HEK293T (cell line): ENCODE data around the gene DUSP8.

Experiments
- CTCF ChIA-PET: fragments of 350-600 bp; formaldehyde crosslinking; extraction: SDS; loops from one replicate; lab custom pipeline; 2021; ENCODE audit warnings: antibody characterized with exemption, inconsistent platforms; lab: Yijun Ruan, JAX
- POLR2A ChIA-PET: fragments of 350-600 bp; formaldehyde crosslinking; extraction: SDS; loops from one replicate; lab custom pipeline; 2020; ENCODE audit warnings: antibody characterized with exemption, inconsistent platforms; lab: Yijun Ruan, JAX
- DNase-seq: peaks from one replicate; pipeline ENCODE4 v3.0.0; 2012; ENCODE audit warnings: mixed read lengths; ENCODE audit errors: extremely low spot score
- ARNT ChIP-seq: fragments of 450-650 bp; IDR thresholded peaks from 2 replicates; pipeline ENCODE4 v1.6.1; 2017; ENCODE audit warnings: mild to moderate bottlenecking
- BHLHE40 ChIP-seq: fragments of 450-650 bp; IDR thresholded peaks from 2 replicates; pipeline ENCODE4 v1.6.1; 2016; ENCODE audit warnings: mild to moderate bottlenecking, moderate library complexity, borderline replicate concordance
- CTBP1 ChIP-seq: fragments of 450-650 bp; IDR thresholded peaks from 2 replicates; pipeline ENCODE4 v1.6.1; 2016; ENCODE audit warnings: borderline replicate concordance
- ELF4 ChIP-seq: fragments of 450-650 bp; IDR thresholded peaks from 2 replicates; pipeline ENCODE4 v1.6.1; 2017; ENCODE audit warnings: antibody characterized with exemption
- FOXA1 ChIP-seq: fragments of 450-650 bp; IDR thresholded peaks from 2 replicates; pipeline ENCODE4 v1.6.1; 2016; ENCODE audit warnings: mild to moderate bottlenecking
- FOXK2 ChIP-seq: fragments of 450-650 bp; IDR thresholded peaks from 2 replicates; pipeline ENCODE4 v1.6.1; 2016; ENCODE audit warnings: mild to moderate bottlenecking
- FOXM1 ChIP-seq: fragments of 450-650 bp; IDR thresholded peaks from 2 replicates; pipeline ENCODE4 v1.6.1; 2017; ENCODE audit warnings: mild to moderate bottlenecking, borderline replicate concordance
- HDGF ChIP-seq: fragments of 450-650 bp; IDR thresholded peaks from 2 replicates; pipeline ENCODE4 v1.6.1; 2017; ENCODE audit warnings: antibody characterized with exemption, borderline replicate concordance
- L3MBTL2 ChIP-seq: fragments of 450-650 bp; conservative IDR thresholded peaks from 2 replicates; pipeline ENCODE4 v1.6.1; 2016; ENCODE audit warnings: mild to moderate bottlenecking
- LEF1 ChIP-seq: fragments of 450-650 bp; IDR thresholded peaks from 2 replicates; pipeline ENCODE4 v1.6.1; 2017; ENCODE audit warnings: mild to moderate bottlenecking, borderline replicate concordance
- NFRKB ChIP-seq: fragments of 450-650 bp; IDR thresholded peaks from 2 replicates; pipeline ENCODE4 v1.6.1; 2016; ENCODE audit warnings: mild to moderate bottlenecking, moderate library complexity
- SP1 ChIP-seq: fragments of 450-650 bp; IDR thresholded peaks from 2 replicates; pipeline ENCODE4 v1.6.1; 2017
- SUZ12 ChIP-seq: fragments of 450-650 bp; IDR thresholded peaks from 2 replicates; pipeline ENCODE4 v1.6.1; 2016; ENCODE audit warnings: mild to moderate bottlenecking
- TARDBP ChIP-seq: fragments of 450-650 bp; IDR thresholded peaks from 2 replicates; pipeline ENCODE4 v1.6.1; 2016
- ZNF384 ChIP-seq: fragments of 450-650 bp; IDR thresholded peaks from 2 replicates; pipeline ENCODE4 v1.6.1; 2016
- TF ChIP-seq, protein P1 (sequence below): fragments of 450-650 bp; IDR thresholded peaks from 2 replicates; pipeline ENCODE4 v1.6.1; 2016

The DUSP8 gene

DNA sequence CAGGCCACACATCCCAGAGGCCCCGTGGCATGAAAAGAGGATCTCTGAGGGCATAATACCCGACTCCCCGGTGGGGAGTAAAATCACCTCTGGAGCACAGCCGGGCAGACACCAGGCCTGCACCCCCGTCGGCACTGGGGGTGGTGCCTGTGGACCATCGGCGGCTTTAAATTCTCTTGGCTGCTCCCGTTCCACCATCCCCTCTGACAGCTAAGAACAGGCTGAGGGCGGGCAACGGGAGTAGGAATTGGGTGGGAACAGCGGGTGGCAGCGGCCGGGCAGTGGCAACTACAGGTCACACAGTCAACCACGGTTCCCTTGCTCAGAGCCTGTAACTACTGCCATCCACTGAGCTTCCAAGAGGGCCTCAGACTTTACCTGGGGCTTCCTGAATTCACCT lies 45.3 kb downstream of the DUSP8 start:
- no peak for TF ChIP-seq LEF1
- TF ChIP-seq SUZ12 = no peak
- TF ChIP-seq ELF4 = no peak
- no peak for TF ChIP-seq ARNT
- no peak for TF ChIP-seq L3MBTL2
- TF ChIP-seq FOXM1 = no peak
- TF ChIP-seq BHLHE40 = no peak
- no peak for TF ChIP-seq CTBP1
- TF ChIP-seq, protein P1, sequence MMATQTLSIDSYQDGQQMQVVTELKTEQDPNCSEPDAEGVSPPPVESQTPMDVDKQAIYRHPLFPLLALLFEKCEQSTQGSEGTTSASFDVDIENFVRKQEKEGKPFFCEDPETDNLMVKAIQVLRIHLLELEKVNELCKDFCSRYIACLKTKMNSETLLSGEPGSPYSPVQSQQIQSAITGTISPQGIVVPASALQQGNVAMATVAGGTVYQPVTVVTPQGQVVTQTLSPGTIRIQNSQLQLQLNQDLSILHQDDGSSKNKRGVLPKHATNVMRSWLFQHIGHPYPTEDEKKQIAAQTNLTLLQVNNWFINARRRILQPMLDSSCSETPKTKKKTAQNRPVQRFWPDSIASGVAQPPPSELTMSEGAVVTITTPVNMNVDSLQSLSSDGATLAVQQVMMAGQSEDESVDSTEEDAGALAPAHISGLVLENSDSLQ = no peak
- TF ChIP-seq FOXK2 = no peak
- TF ChIP-seq ZNF384 = no peak
- TF ChIP-seq HDGF = no peak
- ChIA-PET CTCF (no interaction called here), POLR2A (no interaction called here)
- DNase-seq = no peak

GRCh38 chr11:1523779-1524178 lies 48.3 kb downstream of the DUSP8 start:
- no peak for DNase-seq
- ChIA-PET POLR2A (no interaction called here), CTCF (no interaction called here)
- TF ChIP-seq SUZ12 (no peak), FOXK2 (no peak), HDGF (no peak), L3MBTL2 (no peak), FOXA1 (no peak), BHLHE40 (no peak), NFRKB (no peak), TARDBP (no peak), SP1 (no peak), ZNF384 (no peak), CTBP1 (no peak), ARNT (no peak), FOXM1 (no peak), ELF4 (no peak), LEF1 (no peak)
- TF ChIP-seq, protein P1 = no peak

DNA sequence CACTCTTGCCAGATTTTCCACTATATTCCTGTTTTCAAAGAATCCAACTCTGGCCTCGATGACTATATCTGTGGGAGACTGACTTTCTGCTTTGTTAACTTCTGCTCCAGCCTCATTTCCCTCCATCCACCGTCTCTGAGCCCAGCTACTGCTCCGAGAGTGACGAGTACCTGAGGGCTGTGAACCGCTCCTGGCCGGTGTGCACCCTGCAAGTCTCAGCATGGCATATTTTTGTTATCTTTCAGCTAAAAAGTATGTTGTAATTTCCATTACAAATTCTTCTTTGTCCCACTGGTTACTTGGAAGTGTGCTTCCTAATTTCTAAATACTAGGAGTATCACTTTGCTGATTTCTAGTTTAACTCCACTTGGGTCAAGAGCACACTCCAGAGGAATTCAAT lies 49.0 kb downstream of the DUSP8 start:
- no peak for DNase-seq
- CTCF ChIA-PET = no interaction called here
- TF ChIP-seq SP1 (no peak), ARNT (no peak)
- POLR2A ChIA-PET = no interaction called here

DNA sequence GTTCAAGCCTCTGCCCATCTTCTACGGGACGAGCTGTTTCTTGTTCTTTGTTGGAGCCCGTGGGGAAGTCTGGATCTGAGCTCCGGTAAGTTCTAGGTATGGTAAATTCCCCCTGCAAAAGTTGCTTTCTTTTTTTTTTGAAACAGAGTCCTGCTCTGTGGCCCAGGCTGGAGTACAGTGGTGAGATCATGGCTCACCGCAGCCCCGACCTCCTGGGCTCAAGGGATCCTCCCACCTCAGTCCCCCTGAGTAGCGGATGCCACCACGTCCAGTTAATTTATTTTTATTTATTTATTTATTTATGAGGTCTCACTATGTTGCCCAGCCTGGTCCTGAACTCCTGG lies 50.0 kb downstream of the DUSP8 start:
- ChIA-PET POLR2A (no interaction called here), CTCF (no interaction called here)
- TF ChIP-seq FOXM1 (no peak), L3MBTL2 (no peak), HDGF (no peak), FOXA1 (no peak), SP1 (no peak), CTBP1 (no peak), BHLHE40 (no peak), FOXK2 (no peak), TARDBP (no peak), SUZ12 (no peak), NFRKB (no peak), ELF4 (no peak), ZNF384 (no peak)
- TF ChIP-seq, protein P1 = no peak
- DNase-seq = no peak

- no peak for TF ChIP-seq HDGF
- TF ChIP-seq, protein P1 = no peak
- TF ChIP-seq FOXM1 = no peak
- TF ChIP-seq ELF4 = no peak
- TF ChIP-seq SUZ12 = no peak
- no peak for TF ChIP-seq FOXA1
- TF ChIP-seq L3MBTL2 = no peak
- TF ChIP-seq NFRKB = no peak
- TF ChIP-seq ARNT = no peak
- no peak for TF ChIP-seq LEF1
- no peak for TF ChIP-seq SP1
- TF ChIP-seq BHLHE40 = no peak
- no peak for DNase-seq
- ChIA-PET CTCF (no interaction called here), POLR2A (no interaction called here)
These were observed 50.5 kb downstream of the DUSP8 start for GRCh38 chr11:1521382-1522080.
